SU-DHL-6 (cell line): ENCODE results near the gene GPRC5C.

ENCODE experiments used
- CTCF ChIP-seq: fragments of 200-600 bp; sonication (generic); IDR thresholded peaks from one replicate; pipeline ENCODE4 v1.5.1; 2017; ENCODE audit warnings: antibody characterized with exemption, mild to moderate bottlenecking, low read length, moderate library complexity; ENCODE audit not compliant: insufficient read depth, poor library complexity, severe bottlenecking
- EZH2phosphoT487 ChIP-seq: fragments of 200-600 bp; sonication (generic), shearing (Covaris generic); conservative IDR thresholded peaks from 2 replicates; pipeline ENCODE4 v1.6.1; 2018; ENCODE audit warnings: mild to moderate bottlenecking, antibody characterized with exemption, low read length, moderate library complexity, mixed read lengths

DNA sequence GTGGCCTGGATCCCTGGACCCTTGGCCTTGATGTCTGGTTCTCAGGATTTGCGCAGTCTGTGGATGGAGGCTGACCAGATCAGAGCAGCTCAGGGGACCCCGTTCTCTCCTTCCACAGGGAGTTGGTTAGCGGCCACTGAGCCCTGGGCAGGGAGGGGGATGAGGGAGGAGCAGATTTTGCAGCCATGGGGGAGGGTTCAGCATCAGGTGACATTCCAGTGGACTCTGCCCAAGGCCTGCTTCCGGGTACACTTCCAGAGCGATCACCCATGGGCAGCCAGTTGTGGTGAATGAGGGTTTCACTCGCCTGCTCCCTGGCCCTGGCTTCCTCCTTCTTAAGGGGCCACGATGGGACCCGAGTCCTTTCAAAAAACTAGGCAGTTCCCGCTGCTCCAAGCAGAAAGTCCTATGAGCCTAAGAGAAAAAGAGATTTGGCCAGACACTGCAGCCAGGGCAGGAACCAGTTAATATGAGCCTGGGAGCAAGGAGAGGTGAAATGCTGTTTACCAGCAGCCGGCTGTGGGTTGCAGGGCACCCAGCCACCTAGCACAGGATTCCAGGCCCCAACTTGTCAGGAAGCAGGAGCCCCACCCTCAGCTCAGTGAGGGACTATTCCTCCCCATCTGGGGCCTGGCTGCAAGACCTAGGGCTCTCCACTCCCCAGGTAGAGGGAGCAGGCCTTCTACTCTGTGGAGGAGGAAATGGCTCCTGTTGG is 4.7 kb upstream of the GPRC5C start:
- no peak for TF ChIP-seq CTCF
- TF ChIP-seq EZH2phosphoT487 = no peak
